HepG2 (cell line): ENCODE results near the gene FANCL. TPM values are rescaled to one million over a fixed set of nuclear protein-coding genes. Genes with fewer than 3 reads are reported as not detected.
A peak's percentile ranks its signal among the peaks of the same experiment; 100 is the strongest.

ENCODE experiments used
- BCL3 ChIP-seq: sonication (generic); formaldehyde crosslinking; IDR thresholded peaks from 2 replicates; pipeline ENCODE4 v1.5.1; 2020; ENCODE audit warnings: mild to moderate bottlenecking, missing genetic modification reagents, moderate library complexity
- CBX2 ChIP-seq, 2 experiments: fragments of 200-600 bp in 1 of 2; sonication (generic); formaldehyde crosslinking in 1 of 2; IDR thresholded peaks; 2 replicates each; pipeline versions ENCODE4 v1.7.0 to v1.8.1; 2018 to 2022; ENCODE audit warnings: low read depth in 2 of 2, low read length in 1 of 2, mild to moderate bottlenecking in 1 of 2, missing genetic modification reagents in 1 of 2
- CCDC6 ChIP-seq: sonication (generic); formaldehyde crosslinking; IDR thresholded peaks from 2 replicates; pipeline ENCODE4 v1.8.1; 2022; ENCODE audit warnings: mild to moderate bottlenecking, missing genetic modification reagents, moderate library complexity
- CHD2 ChIP-seq: IDR thresholded peaks from 2 replicates; pipeline ENCODE4 v1.6.1; 2011; ENCODE audit warnings: low read depth, low read length, improper control_type of control experiment
- FIP1L1 ChIP-seq: fragments of 200-400 bp; formaldehyde crosslinking; IDR thresholded peaks from 2 replicates; pipeline ENCODE4 v1.6.1; 2018; ENCODE audit warnings: low read depth, mild to moderate bottlenecking, low read length, moderate library complexity, borderline replicate concordance; ENCODE audit not compliant: insufficient read depth
- GATA4 ChIP-seq: sonication (generic); IDR thresholded peaks from 2 replicates; pipeline ENCODE4 v1.6.1; 2016; ENCODE audit warnings: antibody characterized with exemption, low read depth, borderline replicate concordance
- GLMP ChIP-seq: sonication (generic); formaldehyde crosslinking; IDR thresholded peaks from 2 replicates; pipeline ENCODE4 v1.9.0; 2021; ENCODE audit warnings: missing genetic modification reagents, mild to moderate bottlenecking, borderline replicate concordance
- KAT7 ChIP-seq: IDR thresholded peaks from 2 replicates; pipeline ENCODE4 v1.6.1; 2018; ENCODE audit warnings: borderline replicate concordance, missing compliant biosample characterization
- KDM5A ChIP-seq: fragments of 200-600 bp; sonication (generic); IDR thresholded peaks from 2 replicates; pipeline ENCODE4 v1.7.0; 2018; ENCODE audit warnings: antibody characterized with exemption, mild to moderate bottlenecking, low read length, borderline replicate concordance
- MAF1 ChIP-seq: sonication (generic); formaldehyde crosslinking; IDR thresholded peaks from 2 replicates; pipeline ENCODE4 v1.5.0; 2020; ENCODE audit warnings: missing genetic modification reagents, borderline replicate concordance
- MEF2D ChIP-seq: sonication (generic); formaldehyde crosslinking; IDR thresholded peaks from 2 replicates; pipeline ENCODE4 v1.5.1; 2020; ENCODE audit warnings: mild to moderate bottlenecking, missing genetic modification reagents
- MTA3 ChIP-seq: sonication (generic); formaldehyde crosslinking; IDR thresholded peaks from 2 replicates; pipeline ENCODE4 v1.4.0; 2020; ENCODE audit warnings: missing genetic modification reagents
- NR2F2 ChIP-seq: IDR thresholded peaks from 2 replicates; pipeline ENCODE4 v1.6.1; 2012; ENCODE audit warnings: low read depth, inconsistent platforms, borderline replicate concordance
- PAWR ChIP-seq: sonication (generic); formaldehyde crosslinking; IDR thresholded peaks from 2 replicates; pipeline ENCODE4 v1.4.0; 2020; ENCODE audit warnings: missing genetic modification reagents, mild to moderate bottlenecking, borderline replicate concordance
- PCBP1 ChIP-seq: fragments of 200-400 bp; formaldehyde crosslinking; IDR thresholded peaks from 2 replicates; pipeline ENCODE4 v1.6.1; 2017; ENCODE audit warnings: mild to moderate bottlenecking, low read depth, low read length, borderline replicate concordance
- SALL1 ChIP-seq: sonication (generic); formaldehyde crosslinking; IDR thresholded peaks from 2 replicates; pipeline ENCODE4 v1.8.0; 2022; ENCODE audit warnings: mild to moderate bottlenecking, missing genetic modification reagents
- STAT5B ChIP-seq: sonication (generic); formaldehyde crosslinking; IDR thresholded peaks from 2 replicates; pipeline ENCODE4 v1.4.0; 2020; ENCODE audit warnings: missing genetic modification reagents
- THRA ChIP-seq: sonication (generic); formaldehyde crosslinking; IDR thresholded peaks from 2 replicates; pipeline ENCODE4 v1.4.0; 2020; ENCODE audit warnings: missing genetic modification reagents, borderline replicate concordance
- XBP1 ChIP-seq: sonication (generic); formaldehyde crosslinking; IDR thresholded peaks from 2 replicates; pipeline ENCODE4 v1.5.0; 2020; ENCODE audit warnings: missing genetic modification reagents
- ZBTB38 ChIP-seq: sonication (generic); formaldehyde crosslinking; IDR thresholded peaks from 2 replicates; pipeline ENCODE4 v1.5.1; 2020; ENCODE audit warnings: mild to moderate bottlenecking, missing genetic modification reagents
- ZNF207 ChIP-seq: fragments of 450-650 bp; IDR thresholded peaks from 2 replicates; pipeline ENCODE4 v1.6.1; 2016; ENCODE audit warnings: antibody characterized with exemption, borderline replicate concordance
- ZNF251 ChIP-seq: sonication (generic); formaldehyde crosslinking; IDR thresholded peaks from 2 replicates; pipeline ENCODE4 v1.9.0; 2021; ENCODE audit warnings: mild to moderate bottlenecking, missing genetic modification reagents
- ZNF329 ChIP-seq: sonication (generic); formaldehyde crosslinking; IDR thresholded peaks from 2 replicates; pipeline ENCODE4 v1.9.0; 2021; ENCODE audit warnings: low read depth, mild to moderate bottlenecking, missing genetic modification reagents
- ZNF350 ChIP-seq: sonication (generic); formaldehyde crosslinking; IDR thresholded peaks from 2 replicates; pipeline ENCODE4 v1.4.0; 2020; ENCODE audit warnings: mild to moderate bottlenecking, low read depth, missing genetic modification reagents, borderline replicate concordance
- ZNF383 ChIP-seq: sonication (generic); formaldehyde crosslinking; IDR thresholded peaks from 2 replicates; pipeline ENCODE4 v1.4.0; 2020; ENCODE audit warnings: missing genetic modification reagents, mild to moderate bottlenecking, borderline replicate concordance
- ZNF703 ChIP-seq: sonication (generic); formaldehyde crosslinking; IDR thresholded peaks from 2 replicates; pipeline ENCODE4 v1.5.1; 2020; ENCODE audit warnings: missing genetic modification reagents, mild to moderate bottlenecking, moderate library complexity, borderline replicate concordance
- ZNF792 ChIP-seq: IDR thresholded peaks from 2 replicates; pipeline ENCODE4 v1.6.1; 2016
- ZNF816 ChIP-seq: sonication (generic); formaldehyde crosslinking; IDR thresholded peaks from 2 replicates; pipeline ENCODE4 v1.8.0; 2022; ENCODE audit warnings: missing genetic modification reagents, mild to moderate bottlenecking, borderline replicate concordance
- polyA plus RNA-seq, 8 experiments: library from polyadenylated mRNA; depleted of rRNA in 3 of 8; stranded (reverse) in 7 of 8; unstranded in 1 of 8; fragments of >200 nt; fragmentation: Illumina TruSeq in 4 of 8; extraction: Trizol in 4 of 8; gene quantifications; 2 replicates each; pipeline versions ENCODE4 v1.2.1 to v1.2.3, GENCODE V29; 2011 to 2016; ENCODE audit warnings: low read depth in 4 of 8, missing spikeins in 1 of 8, mixed read lengths in 1 of 8; ENCODE audit not compliant: insufficient read depth in 1 of 8
- total RNA-seq, 5 experiments: library from RNA; depleted of rRNA; stranded (reverse); fragments of >200 nt; fragmentation: Illumina TruSeq; extraction: Trizol; gene quantifications; 2 replicates each; pipeline ENCODE4 v1.2.3, GENCODE V29; 2016; ENCODE audit warnings: low read depth in 1 of 5

FANCL gene
- total and polyA plus RNA-seq, 2 of the 13 experiments (the other 11 are each of a cell fraction or from before 2014, with no cell fraction given) = 40.7 to 66.8 TPM

GRCh38 chr2:58204195-58204959 lies 36.7 kb downstream of the FANCL start (continued):
- no peak for TF ChIP-seq ZNF207
- TF ChIP-seq SALL1 = peak; percentile 94; the same call in 1 of the 2 replicates
- TF ChIP-seq ZBTB38 (CRISPR knock-in tag) = no peak
- no peak for TF ChIP-seq PAWR (CRISPR knock-in tag)
- no peak for TF ChIP-seq ZNF251
- TF ChIP-seq CHD2 = no peak
- no peak for TF ChIP-seq FIP1L1
- 0 out of 2 replicates have a peak, but pooled peaks have one; percentile 55 for TF ChIP-seq KAT7
- no peak for TF ChIP-seq PCBP1
- peak; percentile 66; the same call in 1 of the 2 replicates for TF ChIP-seq ZNF792 (CRISPR knock-in tag)
- no peak for TF ChIP-seq NR2F2
- no peak for TF ChIP-seq XBP1 (CRISPR knock-in tag)
- TF ChIP-seq ZNF816 (CRISPR knock-in tag) = no peak
- TF ChIP-seq MAF1 = no peak
- TF ChIP-seq THRA (CRISPR knock-in tag) = peak; percentile 40; the same call in 1 of the 2 replicates
- peak; percentile 47; the same call in 1 of the 2 replicates for TF ChIP-seq MEF2D (CRISPR knock-in tag)
- TF ChIP-seq CCDC6 (CRISPR knock-in tag) = no peak
- TF ChIP-seq GLMP (CRISPR knock-in tag) = no peak
- TF ChIP-seq BCL3 = no peak
- TF ChIP-seq KDM5A = no peak
- TF ChIP-seq ZNF329 = no peak
- no peak for TF ChIP-seq ZNF383 (CRISPR knock-in tag)
- TF ChIP-seq ZNF350 = no peak
- no peak for TF ChIP-seq STAT5B (CRISPR knock-in tag)
- no peak for TF ChIP-seq MTA3 (CRISPR knock-in tag)
- no peak for TF ChIP-seq ZNF703
- peak; percentile 66; the same call in 1 of the 2 replicates for TF ChIP-seq GATA4
- no peak for TF ChIP-seq CBX2 (IDR thresholded peaks at IDR 0.05; ENCODE audit: low read depth, low read length)
- no peak for TF ChIP-seq CBX2 (CRISPR knock-in tag; IDR thresholded peaks at IDR 0.05; ENCODE audit: low read depth)
